NCI-H526 treated with DMSO at 0.1 percent for 48 hours (cell line): ENCODE data around the gene OMA1.
A peak's percentile ranks its signal among the peaks of the same experiment; 100 is the strongest.
"Not testable (repeated sequence)": the region's sequence is repeated elsewhere in the genome, so short reads cannot be mapped to it uniquely, and the experiment has no call there.

Source experiments
- DNase-seq: peaks from one replicate; lab custom pipeline; 2025; lab: John Stamatoyannopoulos, UW

OMA1 gene

GRCh38 chr1:58528518-58528917, 18.0 kb downstream of the OMA1 start:
- DNase-seq: no peak

GRCh38 chr1:58524353-58524945, 22.1 kb downstream of the OMA1 start:
- DNase-seq: no peak

GRCh38 chr1:58515794-58516401, 30.6 kb downstream of the OMA1 start:
- DNase-seq: peak; percentile 27

GRCh38 chr1:58513956-58514355, 32.6 kb downstream of the OMA1 start:
- DNase-seq: no peak

- no peak for DNase-seq
Measured at GRCh38 chr1:58508629-58509028, 37.9 kb downstream of the OMA1 start.

- DNase-seq: no peak
Measured at GRCh38 chr1:58505286-58505685, 41.2 kb downstream of the OMA1 start.

GRCh38 chr1:58502519-58502918, 44.0 kb downstream of the OMA1 start:
- no peak for DNase-seq

- no peak for DNase-seq
Measured at GRCh38 chr1:58500043-58500442, 46.5 kb downstream of the OMA1 start.

GRCh38 chr1:58497499-58497898, 49.0 kb downstream of the OMA1 start:
- DNase-seq: no peak

GRCh38 chr1:58496042-58496441, 50.5 kb downstream of the OMA1 start:
- DNase-seq: no peak

GRCh38 chr1:58488914-58489313, 57.6 kb downstream of the OMA1 start:
- DNase-seq: not testable (repeated sequence)

- no peak for DNase-seq
Measured at GRCh38 chr1:58487002-58487401, 59.5 kb downstream of the OMA1 start.

GRCh38 chr1:58481962-58482361, 64.6 kb downstream of the OMA1 start:
- no peak for DNase-seq

- no peak for DNase-seq
Measured at GRCh38 chr1:58480191-58480590, 66.3 kb downstream of the OMA1 start.

GRCh38 chr1:58477390-58477789, 69.1 kb downstream of the OMA1 start:
- DNase-seq: no peak

GRCh38 chr1:58476179-58476578, 70.3 kb downstream of the OMA1 start:
- DNase-seq: no peak

- DNase-seq: no peak
Measured at GRCh38 chr1:58469476-58469875, 77.0 kb downstream of the OMA1 start.

GRCh38 chr1:58469016-58469415, 77.5 kb downstream of the OMA1 start:
- DNase-seq: no peak

- DNase-seq: no peak
Measured at GRCh38 chr1:58468612-58469011, 77.9 kb downstream of the OMA1 start.

- DNase-seq: no peak
Measured at GRCh38 chr1:58466630-58467241, 79.8 kb downstream of the OMA1 start.

- DNase-seq: no peak
Measured at GRCh38 chr1:58465825-58466629, 80.5 kb downstream of the OMA1 start.

- DNase-seq: no peak
Measured at GRCh38 chr1:58465176-58465575, 81.3 kb downstream of the OMA1 start.

GRCh38 chr1:58460469-58460868, 86.1 kb downstream of the OMA1 start:
- no peak for DNase-seq
